ENCODE results near the gene TSPAN31.

The TSPAN31 gene

DNA sequence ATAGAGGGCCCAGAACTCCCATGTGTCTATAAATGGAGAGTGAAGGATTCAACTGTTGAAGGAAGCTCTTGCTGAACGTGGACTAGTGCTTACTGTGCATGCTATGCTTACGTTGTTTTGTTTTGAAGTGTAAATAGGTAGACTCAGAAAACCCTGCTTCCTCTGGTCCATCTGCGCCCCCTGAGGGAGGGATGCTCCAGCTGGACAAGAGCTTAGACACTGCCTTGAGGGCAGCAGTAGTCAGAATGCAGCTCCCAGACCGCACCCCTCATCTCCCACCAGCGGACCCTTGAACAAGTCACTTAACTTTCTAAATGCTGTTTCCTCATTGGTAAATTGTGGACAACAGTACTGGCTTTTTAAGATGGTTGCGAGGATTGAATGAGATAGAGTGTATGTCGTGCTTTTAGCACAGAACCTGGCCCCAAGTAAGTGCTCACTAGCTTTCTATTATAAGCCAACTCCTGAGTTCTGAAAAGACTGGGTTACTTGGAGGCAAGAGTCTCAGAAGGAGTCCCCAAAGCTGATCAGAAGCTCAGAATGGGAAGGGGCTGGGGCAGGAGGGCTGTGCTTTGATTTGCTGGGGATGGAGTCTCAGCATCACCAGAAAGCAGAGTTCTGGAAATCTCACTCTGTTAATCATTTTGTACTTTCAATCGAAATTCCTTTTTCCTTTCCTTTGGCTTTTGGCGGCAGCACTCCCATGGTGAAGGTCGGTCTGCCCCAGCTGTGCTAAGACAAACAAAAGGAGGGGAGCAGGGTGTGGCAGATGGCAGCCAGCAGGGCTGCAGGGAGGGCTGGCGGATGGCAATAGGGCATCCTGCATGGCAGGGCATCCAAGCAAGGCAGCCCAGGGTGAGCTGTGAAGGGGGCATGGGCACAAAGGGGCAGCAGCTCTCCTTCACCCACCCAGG is 21.9 kb upstream of the TSPAN31 start:
- DNase-seq: no peak

DNA sequence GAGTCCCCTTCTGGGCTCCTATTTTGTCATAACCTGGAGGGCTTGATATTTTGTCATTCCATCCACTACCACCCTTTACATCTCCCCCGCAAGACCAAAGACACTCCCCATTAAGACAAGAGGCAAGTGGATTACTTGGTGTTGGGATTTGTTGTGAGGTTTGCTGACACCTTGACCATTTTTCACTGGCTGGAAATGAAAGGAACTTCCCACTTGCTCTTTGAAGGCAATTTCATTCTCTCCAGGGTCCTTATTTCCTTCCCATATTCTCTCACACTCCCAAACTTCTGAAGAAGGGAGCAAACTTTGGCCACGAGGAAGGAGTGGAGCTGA is 21.2 kb upstream of the TSPAN31 start:
- DNase-seq: no peak

DNA sequence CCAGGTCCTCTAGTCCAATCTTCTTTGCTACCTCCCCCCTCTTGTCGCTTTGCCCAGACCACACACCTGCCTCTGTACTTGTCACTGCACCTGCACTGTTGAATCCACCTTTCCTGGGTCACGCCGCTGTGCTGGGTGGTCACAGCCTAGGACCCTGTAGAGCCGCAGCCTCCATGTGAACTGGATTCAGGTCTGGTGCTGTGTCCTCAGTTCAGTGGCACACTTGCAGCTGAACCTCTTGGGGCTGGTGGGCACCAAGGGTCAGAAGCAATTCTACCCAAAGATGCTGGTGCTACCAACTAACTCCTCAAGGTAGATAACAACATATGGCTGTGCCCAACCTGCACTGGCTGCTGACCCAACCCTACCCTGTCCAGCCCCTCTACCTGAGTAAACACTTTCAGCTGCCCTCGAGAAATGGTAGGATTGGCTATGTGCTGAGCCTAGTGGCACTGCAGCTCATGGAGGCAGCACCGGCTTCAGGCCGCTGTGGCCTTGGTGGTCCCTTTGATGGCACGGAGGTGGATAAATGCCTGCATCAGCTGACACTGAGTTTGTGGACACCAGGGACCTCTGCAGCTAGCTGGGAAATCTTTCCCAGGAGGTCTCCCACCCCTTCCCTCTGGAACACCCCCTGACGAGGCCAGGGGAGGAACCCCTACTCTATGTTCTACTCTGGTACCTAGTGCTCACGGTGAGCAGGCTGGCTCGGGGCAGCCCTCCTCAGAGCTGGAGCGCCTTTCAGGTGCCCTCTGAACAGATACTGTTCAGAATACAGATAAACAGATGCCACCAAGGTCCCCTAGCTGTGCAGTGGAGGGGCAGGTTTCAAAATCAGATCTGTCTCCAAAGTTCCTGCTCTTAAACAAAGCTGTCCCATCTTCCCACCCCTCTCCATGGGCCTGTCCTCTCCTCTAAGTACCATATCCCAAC is 20.6 kb upstream of the TSPAN31 start:
- DNase-seq: no peak

DNA sequence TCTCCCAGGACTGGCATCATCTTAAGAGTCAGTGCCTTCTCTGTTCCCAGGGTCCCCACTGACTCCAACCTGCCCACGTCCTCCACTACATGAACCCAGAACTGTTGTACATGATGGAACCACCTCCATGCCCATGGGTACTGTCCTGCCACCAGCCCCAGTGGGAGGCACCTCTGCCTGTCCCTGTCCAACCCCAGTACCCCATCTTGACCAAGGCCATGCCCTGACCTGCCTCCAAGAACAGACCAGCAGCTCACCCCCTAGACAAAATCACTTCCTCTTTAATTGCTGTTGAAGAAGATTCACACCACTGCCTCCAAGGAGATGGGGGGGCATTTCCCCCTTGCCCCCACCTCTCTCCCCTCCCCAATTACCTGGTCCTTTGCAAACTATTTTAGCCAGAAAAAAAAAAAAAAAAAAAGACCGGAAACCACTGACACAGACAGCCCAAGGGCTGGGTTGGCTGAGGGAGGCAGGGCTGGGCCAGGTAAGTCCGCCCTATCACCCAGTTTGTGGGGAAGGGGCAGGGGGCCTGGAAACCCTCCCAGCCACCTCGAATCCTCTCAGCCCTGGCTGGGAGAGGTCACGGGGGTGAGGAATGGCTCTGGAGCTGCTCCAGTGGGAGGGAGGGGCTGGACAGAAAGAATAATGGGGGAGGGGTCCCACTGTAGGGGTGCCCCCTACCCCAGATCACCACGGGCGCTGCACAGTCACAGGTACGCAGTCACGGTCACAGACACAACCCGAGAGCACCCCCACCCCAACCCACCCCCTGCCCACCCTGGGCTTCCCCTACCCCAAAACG is 19.7 kb upstream of the TSPAN31 start:
- no peak for DNase-seq

DNA sequence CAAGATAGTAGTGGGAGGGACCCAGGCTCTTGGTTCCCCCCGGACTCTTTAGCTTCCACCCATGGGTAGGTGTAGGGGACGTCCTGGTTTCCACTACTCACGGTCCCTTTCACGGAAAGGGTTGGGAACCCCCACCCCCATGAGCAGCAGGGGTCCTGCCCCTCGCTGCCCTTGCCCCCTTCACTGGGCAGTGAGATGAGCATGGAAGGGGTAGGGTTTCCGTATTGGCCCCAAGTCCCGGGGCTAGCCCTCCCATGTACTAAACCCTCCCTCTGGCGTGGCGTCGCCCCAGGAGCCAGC is 19.0 kb upstream of the TSPAN31 start:
- no peak for DNase-seq

DNA sequence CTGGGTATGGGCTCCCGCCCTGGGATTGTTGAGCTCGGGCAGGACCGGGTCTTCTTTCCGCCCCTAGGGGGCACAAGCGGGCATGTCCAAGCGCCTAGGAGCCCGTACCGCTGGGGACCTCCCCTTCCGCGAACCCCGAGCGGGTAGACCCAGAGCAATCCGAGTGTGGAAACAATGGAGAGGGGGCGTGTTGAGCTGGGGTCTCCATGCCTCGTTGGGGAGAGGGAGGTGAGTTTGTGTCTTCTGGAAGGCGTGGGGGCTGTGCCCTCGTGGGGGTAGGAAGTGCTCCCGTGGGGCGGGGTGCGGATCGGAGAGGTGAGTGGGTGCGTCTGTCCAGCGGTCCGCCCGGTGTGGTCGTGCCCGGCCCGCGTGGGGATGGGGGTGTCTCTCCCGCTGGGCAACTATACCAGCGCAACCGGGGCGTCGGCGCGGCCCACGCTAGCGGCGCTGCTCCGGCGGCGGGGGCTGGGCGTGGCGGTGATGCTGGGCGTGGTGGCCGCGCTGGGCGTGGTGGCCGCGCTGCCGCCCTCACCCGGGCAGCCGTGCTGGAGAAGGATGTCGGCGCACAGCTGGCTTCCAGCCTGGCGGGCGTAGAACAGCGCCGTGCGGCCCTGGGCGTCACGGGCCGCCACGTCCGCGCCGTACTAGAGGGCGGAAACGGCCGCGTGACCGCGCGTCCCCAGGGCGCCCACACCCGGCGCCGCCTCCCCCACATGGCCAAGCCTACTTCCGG is 18.5 kb upstream of the TSPAN31 start:
- DNase-seq: no peak

DNA sequence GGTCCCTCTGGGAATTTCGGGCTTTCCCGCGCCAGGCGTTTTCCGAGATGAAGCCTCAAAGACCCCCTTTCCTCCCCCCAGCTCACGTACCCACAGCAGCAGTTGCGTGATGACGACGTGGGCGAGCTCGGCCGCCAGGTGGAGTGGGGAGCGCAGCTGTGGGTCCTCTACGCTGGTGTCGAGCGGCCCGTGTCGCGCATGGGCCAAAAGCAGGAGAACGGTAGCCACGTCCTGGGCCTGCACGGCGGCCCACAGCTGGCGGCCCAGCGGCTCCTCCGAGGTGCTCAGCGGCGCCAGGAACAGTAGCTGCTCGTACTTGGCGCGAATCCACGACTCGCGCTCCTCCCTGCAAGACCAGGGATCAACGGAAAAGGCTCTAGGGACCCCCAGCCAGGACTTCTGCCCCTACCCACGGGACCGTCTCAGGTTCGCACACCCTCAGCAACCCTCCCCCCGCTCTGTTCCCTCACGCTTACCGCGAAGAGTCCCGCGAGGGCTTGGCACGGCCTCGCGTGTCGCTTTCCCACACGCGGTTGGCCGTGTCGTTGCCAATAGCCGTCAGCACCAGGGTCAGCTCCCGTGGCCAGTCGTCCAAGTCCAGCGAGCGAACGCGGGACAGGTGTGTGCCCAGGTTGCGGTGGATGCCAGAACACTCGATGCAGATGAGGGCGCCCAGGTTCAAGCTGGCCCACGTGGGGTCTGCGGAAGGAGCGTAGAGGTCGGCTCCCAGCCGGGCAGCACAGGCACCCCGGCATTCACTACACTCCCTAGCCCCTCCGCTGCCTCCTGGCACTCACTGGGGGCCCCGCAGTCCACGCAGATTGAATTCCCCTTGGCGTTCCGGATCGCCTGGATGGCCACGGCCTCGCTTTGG is 17.7 kb upstream of the TSPAN31 start:
- no peak for DNase-seq

DNA sequence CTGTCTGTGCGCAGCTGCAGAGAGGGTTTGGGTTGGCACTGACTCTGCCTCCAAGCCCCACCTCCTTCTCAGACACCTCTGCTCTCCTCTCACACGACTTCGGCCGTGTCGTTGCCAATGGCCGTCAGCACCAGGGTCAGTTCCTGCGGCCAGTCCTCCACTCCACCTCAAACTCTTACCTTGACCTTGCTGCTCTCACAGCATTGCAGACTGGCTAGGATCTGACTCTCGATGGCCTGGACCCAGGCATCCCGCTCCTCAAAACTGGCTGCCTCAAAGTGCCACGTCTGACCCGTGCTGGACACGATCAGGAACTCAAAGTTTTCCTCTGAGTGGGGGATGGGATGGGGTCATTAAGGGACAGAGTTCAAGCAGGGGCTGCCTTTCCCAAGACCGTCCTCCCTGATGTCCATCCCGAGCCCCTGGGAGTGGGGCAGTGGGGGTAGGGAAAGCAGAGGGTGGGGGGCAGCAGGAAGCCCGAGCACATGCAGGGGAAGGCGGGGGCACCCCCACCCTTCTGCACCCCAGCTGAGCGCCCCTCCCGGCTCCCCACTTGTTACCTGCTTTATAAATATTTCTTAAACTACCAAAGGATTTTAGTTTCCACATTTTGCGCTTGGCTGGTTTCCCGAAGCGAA is 17.0 kb upstream of the TSPAN31 start:
- DNase-seq: no peak

DNA sequence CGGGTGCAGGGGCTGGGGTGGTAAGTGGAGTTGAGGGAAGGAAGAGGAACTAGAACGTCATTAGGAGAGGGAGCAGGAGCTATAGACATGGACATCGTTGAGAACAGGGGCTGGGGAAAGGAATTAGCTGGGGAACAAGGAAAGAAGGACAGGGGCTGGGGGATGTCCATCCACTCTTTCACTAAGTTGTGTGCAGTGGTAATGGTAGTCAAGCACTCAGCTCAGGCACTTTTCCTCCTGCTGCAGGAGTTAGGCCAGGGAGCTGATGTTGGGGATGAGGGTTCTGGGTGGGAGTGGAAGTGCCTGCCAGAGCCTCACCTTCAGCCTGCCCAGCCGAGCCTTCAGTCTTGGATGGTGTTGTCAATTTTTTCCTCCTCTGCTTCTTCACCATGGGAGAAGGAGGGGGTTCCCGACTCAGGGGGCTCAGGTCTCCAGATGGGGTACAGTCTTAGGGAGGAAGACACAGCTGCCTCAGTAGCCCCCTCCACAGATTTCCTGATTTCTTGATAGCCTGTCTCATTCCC is 15.5 kb upstream of the TSPAN31 start:
- DNase-seq: no peak

DNA sequence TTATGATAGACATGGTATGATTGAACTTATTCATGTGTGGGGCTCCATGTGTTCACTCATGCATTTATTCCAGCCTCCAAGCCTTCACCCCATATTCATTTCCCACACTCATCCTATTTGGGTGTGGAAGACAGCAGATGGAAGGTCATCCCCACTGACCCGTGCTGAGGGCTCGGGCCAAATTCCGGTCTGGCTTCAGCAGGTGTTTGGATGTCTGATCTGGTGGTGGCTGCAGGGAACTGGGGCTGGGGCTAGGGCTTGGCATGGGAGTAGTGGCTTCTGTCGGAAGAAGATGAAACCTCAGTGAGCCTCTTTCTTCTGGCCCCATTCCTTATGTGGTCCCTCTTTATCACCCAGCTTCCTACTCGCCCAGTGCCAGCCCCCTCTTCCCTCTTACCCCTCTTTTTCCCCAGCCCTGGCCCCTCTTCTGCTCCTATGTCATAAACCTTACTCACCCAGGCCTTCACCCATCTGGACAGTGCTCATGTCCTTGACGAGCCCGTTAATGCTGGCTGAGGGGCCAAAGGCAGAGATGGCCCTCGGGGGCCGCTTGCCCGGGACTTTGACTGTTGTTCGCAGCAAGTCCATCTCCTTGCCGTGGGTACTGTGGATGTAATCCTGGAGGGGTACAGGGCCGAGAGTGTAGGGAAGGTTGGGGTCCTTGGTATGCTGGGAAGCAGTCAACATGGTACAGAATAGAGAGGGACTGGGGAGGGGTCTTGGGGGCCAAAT is 14.3 kb upstream of the TSPAN31 start:
- DNase-seq: no peak

DNA sequence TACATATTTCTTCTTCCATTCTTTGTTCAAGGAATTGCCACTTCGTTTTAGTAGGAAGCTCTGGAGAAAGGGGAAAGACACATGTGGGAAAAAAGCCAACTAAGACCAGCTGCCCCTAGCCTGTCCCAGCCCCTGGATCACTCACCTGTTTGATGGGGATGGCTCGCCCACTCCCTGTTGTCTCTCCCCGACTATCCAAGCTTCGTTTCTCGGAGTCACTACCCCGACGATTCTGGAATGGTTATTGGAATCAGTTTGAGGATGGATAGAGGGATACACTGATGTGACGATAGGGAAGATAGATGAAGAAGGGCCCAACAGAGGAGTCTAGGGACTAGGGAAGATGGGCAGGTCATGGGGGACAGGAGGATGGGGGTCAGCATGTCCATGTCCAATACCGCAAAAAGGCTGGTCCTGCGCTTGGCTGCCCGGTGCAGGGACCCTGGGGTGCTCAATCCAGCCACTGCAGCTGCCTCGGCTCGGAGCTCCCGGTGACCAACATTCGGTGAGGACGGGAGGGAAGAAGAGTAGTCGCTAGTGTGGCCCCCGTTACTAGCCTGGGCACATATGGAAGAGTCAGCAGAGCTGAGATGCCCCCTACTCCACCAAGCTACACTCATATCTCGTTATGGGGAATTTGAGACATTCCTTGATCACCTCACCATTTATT is 13.3 kb upstream of the TSPAN31 start:
- DNase-seq: no peak

DNA sequence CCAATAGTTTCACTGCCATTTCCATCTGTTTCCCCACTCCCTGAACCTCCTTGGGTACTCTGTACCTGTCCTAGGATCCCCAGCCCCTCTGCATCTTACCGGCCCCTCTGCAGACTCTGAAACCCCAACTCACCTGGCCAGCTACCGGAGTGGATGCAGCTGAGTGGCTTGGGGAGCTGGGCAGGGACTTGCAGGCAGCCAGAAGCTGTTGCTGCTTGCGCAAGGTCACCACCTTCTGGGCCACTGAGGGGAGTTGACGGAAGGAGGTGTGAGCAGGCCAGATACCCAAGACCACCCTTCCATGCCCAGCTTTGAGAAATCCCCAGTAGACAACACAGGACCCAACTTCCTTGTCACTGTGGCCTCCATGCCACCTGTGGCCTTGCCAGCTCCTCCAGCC is 12.6 kb upstream of the TSPAN31 start:
- DNase-seq: no peak

DNA sequence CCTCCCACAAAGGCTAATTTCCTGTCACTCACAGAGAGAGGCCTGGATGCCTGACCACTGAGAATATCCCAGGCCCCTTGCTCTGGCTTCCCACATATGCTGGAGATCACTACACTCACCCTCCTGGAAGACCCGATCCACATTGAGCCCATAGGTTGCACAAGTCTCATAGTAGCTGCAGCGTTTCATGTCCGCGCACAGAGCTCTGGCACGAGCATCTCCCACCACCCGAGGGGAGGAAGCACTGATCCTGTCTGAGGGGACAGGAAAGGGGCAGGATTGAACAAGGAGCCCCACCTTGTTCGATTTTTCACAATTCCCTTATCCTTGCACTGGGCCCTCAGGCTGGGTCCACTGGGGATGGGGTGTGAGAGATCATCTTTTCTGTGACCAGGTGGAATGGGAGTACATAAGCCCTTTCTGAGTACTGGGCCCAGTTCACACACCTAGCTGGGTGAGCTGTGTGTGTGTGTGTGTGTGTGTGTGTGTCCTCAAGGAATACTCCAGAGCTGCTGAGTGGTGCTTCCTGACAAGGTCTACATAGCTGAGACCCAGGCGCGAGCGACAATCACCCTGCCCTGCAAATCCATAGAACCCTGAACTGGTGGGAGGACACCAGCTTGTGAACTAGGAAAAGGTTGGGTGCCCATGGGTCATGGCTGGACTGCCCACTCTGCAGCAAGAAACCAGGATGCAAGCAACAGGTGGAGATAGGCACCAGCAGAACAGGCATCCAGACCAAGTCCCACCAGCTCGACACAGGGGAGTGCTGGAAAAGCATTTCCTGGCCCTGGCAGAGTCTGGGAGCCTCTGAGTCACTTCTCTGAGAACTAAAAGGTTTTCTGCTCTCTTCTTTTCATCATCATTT is 11.9 kb upstream of the TSPAN31 start:
- DNase-seq: no peak

DNA sequence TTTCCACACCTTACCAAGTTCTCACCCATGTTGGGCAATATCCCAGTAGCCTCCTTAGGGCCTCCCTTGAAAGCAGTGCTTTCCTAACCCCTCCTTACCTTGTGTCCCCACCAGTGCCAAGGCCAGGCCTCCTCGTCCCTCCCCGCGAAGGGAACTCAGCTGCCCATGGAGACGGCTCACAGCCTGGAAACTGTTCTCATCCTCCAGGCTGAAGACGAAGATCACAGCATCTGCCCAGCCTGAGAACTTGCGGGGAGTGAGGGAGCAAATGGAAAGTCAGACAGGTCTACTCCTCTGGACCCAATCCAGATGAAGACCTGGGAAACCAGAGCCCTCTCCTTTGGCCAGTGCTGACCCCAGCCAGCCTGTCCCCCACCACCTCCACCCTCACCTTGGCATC is 10.9 kb upstream of the TSPAN31 start:
- no peak for DNase-seq

DNA sequence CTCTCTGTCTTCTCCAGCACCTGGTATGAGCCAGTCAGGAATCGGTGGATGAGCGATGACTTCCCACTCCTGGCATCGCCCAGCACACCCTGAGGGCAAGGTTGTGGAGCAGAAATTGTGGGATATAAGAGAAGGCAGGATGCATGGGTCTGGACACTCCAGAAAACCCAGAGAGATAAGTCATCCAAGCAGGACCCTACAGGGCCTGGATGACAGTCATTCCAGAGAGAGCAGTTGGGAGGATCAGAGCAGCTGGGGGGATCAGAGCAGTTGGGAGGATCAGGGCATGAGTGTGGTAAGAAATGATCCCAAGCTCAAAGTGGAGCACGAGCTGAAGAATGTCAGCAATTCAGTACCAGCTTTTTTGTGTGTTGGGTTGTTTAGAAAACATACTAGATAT is 10.2 kb upstream of the TSPAN31 start:
- DNase-seq: no peak

DNA sequence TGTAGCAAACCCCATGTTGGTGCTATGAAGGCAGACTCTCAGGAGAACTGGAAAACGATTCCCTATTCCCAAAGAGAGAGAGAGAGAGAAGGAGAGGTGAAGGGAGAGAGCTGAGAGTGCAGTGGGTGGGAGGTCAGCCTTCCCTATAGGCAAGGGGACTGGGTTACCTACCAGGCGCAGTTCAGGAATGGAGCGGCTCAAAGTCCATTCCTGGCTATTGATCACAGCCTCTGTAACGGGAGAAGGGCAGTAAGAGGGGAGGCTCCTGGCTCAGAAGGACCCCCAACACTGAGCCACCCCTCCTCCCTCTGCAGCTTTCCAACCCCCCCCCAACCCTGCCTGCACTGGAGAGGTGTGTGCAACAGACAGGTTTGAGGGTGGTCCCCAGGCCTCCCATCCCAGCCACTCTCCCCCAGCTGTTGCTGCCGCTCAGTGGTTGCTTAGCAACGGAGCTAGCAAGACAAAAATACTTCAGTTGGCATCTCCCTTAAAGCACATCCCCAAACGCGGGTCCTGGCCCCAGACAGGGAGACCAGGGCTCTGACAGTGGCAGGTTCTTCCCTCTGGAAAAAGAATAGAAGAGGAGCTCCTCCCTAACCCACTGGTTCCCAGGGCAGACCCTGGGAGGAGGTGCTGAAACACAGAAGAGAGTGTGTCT is 9.5 kb upstream of the TSPAN31 start:
- no peak for DNase-seq

DNA sequence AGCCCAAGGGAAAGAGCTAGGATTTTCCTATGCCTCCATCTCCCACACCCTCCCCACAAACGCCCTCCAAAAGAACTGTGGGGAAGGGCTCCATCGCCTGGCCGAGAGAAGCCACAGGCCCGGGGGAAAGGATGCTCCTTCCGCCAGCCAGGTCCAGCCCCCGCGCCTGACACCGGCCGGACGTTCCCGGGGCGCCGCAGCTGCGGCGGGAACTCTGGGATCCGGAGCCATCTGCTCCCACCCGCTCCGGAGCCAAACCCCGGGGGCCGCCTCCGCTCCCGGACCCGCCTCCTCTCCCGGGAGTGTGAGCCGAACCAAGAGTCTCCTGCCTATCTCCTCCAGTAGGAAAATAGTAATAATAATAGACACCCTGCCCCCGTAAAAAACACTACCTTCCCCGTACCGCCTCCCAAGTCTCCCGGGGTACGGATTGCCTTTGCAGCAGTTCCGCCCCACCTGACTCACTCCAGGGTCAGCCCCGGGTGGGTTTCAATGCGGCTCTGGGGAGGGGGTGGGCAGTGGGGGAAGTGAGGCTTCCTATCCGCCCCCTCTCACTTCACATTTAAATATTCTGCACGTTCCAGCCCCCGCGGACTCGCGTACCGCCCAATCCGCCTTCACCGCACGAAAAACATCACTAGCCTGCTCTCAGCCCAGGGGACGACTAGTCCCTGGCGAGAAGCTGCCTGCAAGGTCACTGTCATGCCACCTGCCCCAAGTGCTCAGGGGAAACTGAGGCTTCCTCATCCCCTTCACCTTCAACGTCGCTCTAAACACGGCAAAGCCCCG is 8.7 kb upstream of the TSPAN31 start:
- no peak for DNase-seq

All from effector CD4-positive, alpha-beta T cell (primary cell).